Measurements from ENCODE around the gene KIF3C. TPM values are rescaled to one million over a fixed set of nuclear protein-coding genes. Genes with fewer than 3 reads are reported as not detected.
A peak's percentile ranks its signal among the peaks of the same experiment; 100 is the strongest.

The KIF3C gene
- total and polyA plus RNA-seq, 2 donors (not counting 3 experiments of a cell fraction or from before 2014, with no cell fraction given) = 11.4 to 40.7 TPM

- intact Hi-C loops (cut with micrococcal nuclease) = no loop called here
- CTCF ChIA-PET = interaction anchor here (0.9 to 2.9 kb wide), 7 partner anchors 9 to 70 kb away, joined by 3 to 14 read pairs (median 3); no protein-coding TSS in a partner anchor
- Histone ChIP-seq H3K27ac (ENCODE audit: insufficient read depth, low read depth, low read length) (no peak overlapping the region), H3K36me3 (ENCODE audit: control insufficient read depth in 2 of 2, extremely low read depth in 1 of 2, insufficient read depth in 2 of 2, low read length in 2 of 2) (no peaks in the 10 kb centered on the region), H3K9ac (replicated peaks; ENCODE audit: extremely low read depth, insufficient read depth, low read length) (no peak overlapping the region), H3K9me1 (replicated peaks; ENCODE audit: control insufficient read depth, extremely low read depth, insufficient read depth, low read length) (no peaks in the 10 kb centered on the region), H3K4me3 (replicated peaks in 1 of 3; ENCODE audit: insufficient read depth in 1 of 3, low read depth in 1 of 3, low read length in 3 of 3) (no peak overlapping the region), H3K27me3 (ENCODE audit: control insufficient read depth in 2 of 2, insufficient read depth in 2 of 2, low read length in 2 of 2) (no peaks in the 10 kb centered on the region), H3K79me2 (ENCODE audit: control insufficient read depth, insufficient read depth, low read length) (no peaks in the 10 kb centered on the region), H3K4me2 (ENCODE audit: insufficient read depth, low read length) (no peak overlapping the region), H4K20me1 (replicated peaks; ENCODE audit: control insufficient read depth, extremely low read depth, insufficient read depth, low read length) (no peaks in the 10 kb centered on the region), H3K9me3 (replicated peaks; ENCODE audit: control insufficient read depth, insufficient read depth, low read length) (no peaks in the 10 kb centered on the region), H3K4me1 (ENCODE audit: control insufficient read depth, extremely low read depth, insufficient read depth, low read length) (peaks cover 7% of the 10 kb centered on the region), H2AFZ (ENCODE audit: low read depth, low read length) (no peak overlapping the region)
- dilution Hi-C loops (cut with MboI; ENCODE audit: extremely low pct_ligation_motif_present, low sequenced_read_pairs) = no loop called here
- DNase-seq (ENCODE audit: low read depth, low spot score) = peak; percentile 52
- TF ChIP-seq FOS (IDR thresholded peaks at IDR 0.05; ENCODE audit: borderline replicate concordance, insufficient read depth, low read length) (peak; percentile 38), JUN (IDR thresholded peaks at IDR 0.05; ENCODE audit: borderline replicate concordance, insufficient read depth, insufficient read length, low read depth) (no peak), MYC (IDR thresholded peaks at IDR 0.05; ENCODE audit: low read depth, low read length) (no peak)
- POLR2A ChIA-PET = no interaction called here
- BruUV-seq (replicated peaks) = no TSS peak
- peak; percentile 72 for FAIRE-seq
These were observed 36.1 kb upstream of the KIF3C start for GRCh38 chr2:26018184-26019055.

- no peak overlapping the region for H3K4me3 ChIP-seq (replicated peaks in 1 of 3; ENCODE audit: insufficient read depth in 1 of 3, low read depth in 1 of 3, low read length in 3 of 3)
- peak; percentile 64 for FAIRE-seq
These were observed 35.3 kb upstream of the KIF3C start for GRCh38 chr2:26017464-26018183.

More at GRCh38 chr2:26017464-26018183, 35.3 kb upstream of the KIF3C start:
- Histone ChIP-seq H3K9ac (replicated peaks; ENCODE audit: extremely low read depth, insufficient read depth, low read length) (no peak overlapping the region), H3K79me2 (ENCODE audit: control insufficient read depth, insufficient read depth, low read length) (no peaks in the 10 kb centered on the region), H3K27me3 (ENCODE audit: control insufficient read depth in 2 of 2, insufficient read depth in 2 of 2, low read length in 2 of 2) (no peaks in the 10 kb centered on the region), H3K9me1 (replicated peaks; ENCODE audit: control insufficient read depth, extremely low read depth, insufficient read depth, low read length) (no peaks in the 10 kb centered on the region), H3K4me1 (ENCODE audit: control insufficient read depth, extremely low read depth, insufficient read depth, low read length) (peaks cover 9% of the 10 kb centered on the region), H3K36me3 (ENCODE audit: control insufficient read depth in 2 of 2, extremely low read depth in 1 of 2, insufficient read depth in 2 of 2, low read length in 2 of 2) (no peaks in the 10 kb centered on the region), H4K20me1 (replicated peaks; ENCODE audit: control insufficient read depth, extremely low read depth, insufficient read depth, low read length) (no peaks in the 10 kb centered on the region), H3K4me2 (ENCODE audit: insufficient read depth, low read length) (no peak overlapping the region), H3K9me3 (replicated peaks; ENCODE audit: control insufficient read depth, insufficient read depth, low read length) (no peaks in the 10 kb centered on the region), H3K27ac (ENCODE audit: insufficient read depth, low read depth, low read length) (no peak overlapping the region), H2AFZ (ENCODE audit: low read depth, low read length) (no peak overlapping the region)
- no peak for DNase-seq (ENCODE audit: low read depth, low spot score)
- no TSS peak for BruUV-seq (replicated peaks)
- POLR2A ChIA-PET = no interaction called here
- CTCF ChIA-PET = interaction anchor here (0.9 to 2.9 kb wide), 6 partner anchors 9 to 27 kb away, joined by 3 to 14 read pairs (median 3); no protein-coding TSS in a partner anchor
- TF ChIP-seq CTCF (IDR thresholded peaks at IDR 0.05; ENCODE audit: extremely low read depth in 1 of 2, insufficient read depth in 1 of 2, low read depth in 1 of 2, low read length in 2 of 2) (no peak), JUN (IDR thresholded peaks at IDR 0.05; ENCODE audit: borderline replicate concordance, insufficient read depth, insufficient read length, low read depth) (no peak), POLR2A (IDR thresholded peaks at IDR 0.05; ENCODE audit: low read depth, low read length) (no peak), FOS (IDR thresholded peaks at IDR 0.05; ENCODE audit: borderline replicate concordance, insufficient read depth, low read length) (no peak), MAX (IDR thresholded peaks at IDR 0.05; ENCODE audit: insufficient read depth, insufficient read length) (no peak), EZH2 (IDR thresholded peaks at IDR 0.05; ENCODE audit: borderline replicate concordance, low read depth, low read length, severe bottlenecking) (no peak), POLR2AphosphoS5 (IDR thresholded peaks at IDR 0.05; ENCODE audit: insufficient read depth, low read depth, low read length) (no peak), MYC (IDR thresholded peaks at IDR 0.05; ENCODE audit: low read depth, low read length) (no peak), GATA2 (IDR thresholded peaks at IDR 0.05; ENCODE audit: insufficient read depth, insufficient read length, low read depth, low read length) (no peak)
- intact Hi-C loops (cut with micrococcal nuclease) (no loop called here), dilution Hi-C loops (cut with MboI; ENCODE audit: extremely low pct_ligation_motif_present, low sequenced_read_pairs) (no loop called here)

Measured in endothelial cell of umbilical vein (primary cell).